ES-I3 (cell line): ENCODE data around the gene NSDHL.
"Not testable (repeated sequence)": the region's sequence is repeated elsewhere in the genome, so short reads cannot be mapped to it uniquely, and the experiment has no call there.

Experiments
- H3K36me3 ChIP-seq: 2 replicates; pipeline ENCODE4 v1.6.1; 2013; ENCODE audit warnings: mild to moderate bottlenecking, low read length, control low read depth, moderate library complexity; ENCODE audit not compliant: insufficient read depth
- H3K4me1 ChIP-seq: 2 replicates; pipeline ENCODE4 v1.6.1; 2013; ENCODE audit warnings: mild to moderate bottlenecking, control low read depth, low read length; ENCODE audit not compliant: insufficient read depth
- H3K9ac ChIP-seq: 2 replicates; pipeline ENCODE4 v1.6.1; 2013; ENCODE audit warnings: low read depth, mild to moderate bottlenecking, low read length, moderate library complexity
- H3K9me3 ChIP-seq: 2 replicates; pipeline ENCODE4 v1.6.1; 2013; ENCODE audit warnings: mild to moderate bottlenecking, low read length, moderate library complexity; ENCODE audit not compliant: control insufficient read depth, insufficient read depth

NSDHL gene

GRCh38 chrX:152830312-152831305 is at the start of gene NSDHL, which contains the start of gene CETN2:
TSS of gene NSDHL (plus strand) at chrX:152831063. CDS start at chrX:152846325, 15,262 bp downstream.
TSS of gene CETN2 (minus strand) at chrX:152830757. CDS start at chrX:152830710, 47 bp downstream.
- H3K9me3 ChIP-seq = no peaks in the 10 kb centered on the region
- H3K36me3 ChIP-seq = no peaks in the 10 kb centered on the region; the same call in 1 of the 2 replicates
- peak within 1 kb of the TSS; percentile 87 for H3K9ac ChIP-seq
- H3K4me1 ChIP-seq = no peaks in the 10 kb centered on the region

- H3K4me1 ChIP-seq = not testable (repeated sequence)
These were observed 43.8 kb upstream of the NSDHL start for GRCh38 chrX:152787062-152787461.

GRCh38 chrX:152798945-152799344 is 31.9 kb upstream of the NSDHL start:
- H3K36me3 ChIP-seq = no peaks in the 10 kb centered on the region
- H3K4me1 ChIP-seq = no peaks in the 10 kb centered on the region
- H3K9ac ChIP-seq = no peak overlapping the region
- H3K9me3 ChIP-seq = no peaks in the 10 kb centered on the region

More at GRCh38 chrX:152787062-152787461, 43.8 kb upstream of the NSDHL start:
- H3K36me3 ChIP-seq, H3K9ac ChIP-seq, H3K9me3 ChIP-seq: not testable (repeated sequence)

GRCh38 chrX:152806035-152806434 is 24.8 kb upstream of the NSDHL start:
- H3K4me1 ChIP-seq = no peaks in the 10 kb centered on the region
- H3K9ac ChIP-seq = no peak overlapping the region
- no peaks in the 10 kb centered on the region for H3K36me3 ChIP-seq
- H3K9me3 ChIP-seq = no peaks in the 10 kb centered on the region

GRCh38 chrX:152810403-152810802 is 20.5 kb upstream of the NSDHL start:
- no peaks in the 10 kb centered on the region for H3K9me3 ChIP-seq
- no peaks in the 10 kb centered on the region for H3K4me1 ChIP-seq
- no peak overlapping the region for H3K9ac ChIP-seq
- no peaks in the 10 kb centered on the region for H3K36me3 ChIP-seq

GRCh38 chrX:152813206-152813605 is 17.7 kb upstream of the NSDHL start:
- no peak overlapping the region for H3K9ac ChIP-seq
- H3K9me3 ChIP-seq = no peaks in the 10 kb centered on the region
- H3K36me3 ChIP-seq = no peaks in the 10 kb centered on the region
- H3K4me1 ChIP-seq = peaks cover 4% of the 10 kb centered on the region; the same call in 1 of the 2 replicates

- H3K9ac ChIP-seq = no peak overlapping the region
- no peaks in the 10 kb centered on the region for H3K9me3 ChIP-seq
- peaks cover 4% of the 10 kb centered on the region; the same call in 1 of the 2 replicates for H3K4me1 ChIP-seq
- no peaks in the 10 kb centered on the region for H3K36me3 ChIP-seq
These were observed 16.8 kb upstream of the NSDHL start for GRCh38 chrX:152814048-152814447.

GRCh38 chrX:152817078-152817764 is 13.6 kb upstream of the NSDHL start:
- H3K9me3 ChIP-seq = no peaks in the 10 kb centered on the region
- no peaks in the 10 kb centered on the region for H3K36me3 ChIP-seq
- H3K9ac ChIP-seq = no peak overlapping the region
- H3K4me1 ChIP-seq = peaks cover 4% of the 10 kb centered on the region; the same call in 1 of the 2 replicates

- H3K4me1 ChIP-seq = peaks cover 4% of the 10 kb centered on the region; the same call in 1 of the 2 replicates
- H3K9ac ChIP-seq = no peak overlapping the region
- H3K9me3 ChIP-seq = no peaks in the 10 kb centered on the region
- no peaks in the 10 kb centered on the region for H3K36me3 ChIP-seq
These were observed 12.5 kb upstream of the NSDHL start for GRCh38 chrX:152818356-152818755.

GRCh38 chrX:152819266-152819665 is 11.6 kb upstream of the NSDHL start:
- Histone ChIP-seq H3K36me3 (no peaks in the 10 kb centered on the region), H3K9me3 (no peaks in the 10 kb centered on the region), H3K4me1 (peaks cover 4% of the 10 kb centered on the region; the same call in 1 of the 2 replicates), H3K9ac (no peak overlapping the region)

GRCh38 chrX:152819732-152820131 is 11.1 kb upstream of the NSDHL start:
- Histone ChIP-seq H3K9me3 (no peaks in the 10 kb centered on the region), H3K9ac (no peak overlapping the region), H3K4me1 (peaks cover 4% of the 10 kb centered on the region; the same call in 1 of the 2 replicates), H3K36me3 (no peaks in the 10 kb centered on the region)

- Histone ChIP-seq H3K9ac (no peak overlapping the region), H3K4me1 (peaks cover 4% of the 10 kb centered on the region; the same call in 1 of the 2 replicates), H3K9me3 (no peaks in the 10 kb centered on the region), H3K36me3 (no peaks in the 10 kb centered on the region)
These were observed 9.6 kb upstream of the NSDHL start for GRCh38 chrX:152821145-152821765.

GRCh38 chrX:152822383-152823086 is 8.3 kb upstream of the NSDHL start:
- Histone ChIP-seq H3K36me3 (no peaks in the 10 kb centered on the region), H3K4me1 (no peaks in the 10 kb centered on the region), H3K9me3 (no peaks in the 10 kb centered on the region), H3K9ac (no peak overlapping the region)

- Histone ChIP-seq H3K4me1 (no peaks in the 10 kb centered on the region), H3K9me3 (no peaks in the 10 kb centered on the region), H3K36me3 (no peaks in the 10 kb centered on the region), H3K9ac (no peak overlapping the region)
These were observed 7.2 kb upstream of the NSDHL start for GRCh38 chrX:152823657-152824056.
